Progenitor cell of endocrine pancreas (in vitro differentiated cells): ENCODE measurements around the gene RAD51B. TPM values are rescaled to one million over a fixed set of nuclear protein-coding genes. Genes with fewer than 3 reads are reported as not detected.

Experiments used
- DNase-seq: peaks from one replicate; pipeline ENCODE4 v3.0.0; 2021; ENCODE audit warnings: low spot score; ENCODE audit not compliant: unreplicated experiment
- H3K27ac Mint-ChIP-seq: 2 replicates; pipeline ENCODE4 v1.8.0; 2021; ENCODE audit warnings: mild to moderate bottlenecking, moderate library complexity, mixed read lengths
- H3K27me3 Mint-ChIP-seq: 2 replicates; pipeline ENCODE4 v1.8.0; 2021; ENCODE audit warnings: mixed read lengths
- H3K36me3 Mint-ChIP-seq: 2 replicates; pipeline ENCODE4 v1.8.0; 2022; ENCODE audit warnings: mixed read lengths; ENCODE audit not compliant: insufficient read depth
- H3K4me1 Mint-ChIP-seq: 2 replicates; pipeline ENCODE4 v1.8.0; 2021; ENCODE audit warnings: low read depth, mixed read lengths
- H3K4me3 Mint-ChIP-seq: 2 replicates; pipeline ENCODE4 v1.8.0; 2021; ENCODE audit warnings: low read depth, mild to moderate bottlenecking, moderate library complexity, mixed read lengths
- H3K9me3 Mint-ChIP-seq: 2 replicates; pipeline ENCODE4 v1.8.0; 2021; ENCODE audit warnings: low read depth, mixed read lengths
- total RNA-seq: library from RNA; stranded (reverse); gene quantifications from 2 replicates; pipeline ENCODE4 v1.2.1, GENCODE V29; 2021
- TF ChIP-seq, protein P1 (sequence below): fragments of 200-600 bp; sonication (generic); IDR thresholded peaks from one replicate; pipeline ENCODE4 v1.5.0; 2021; ENCODE audit warnings: antibody characterized with exemption, mild to moderate bottlenecking; ENCODE audit not compliant: unreplicated experiment

Gene RAD51B
- total RNA-seq, 1 donor from 2014 or later = 24.7 TPM

DNA sequence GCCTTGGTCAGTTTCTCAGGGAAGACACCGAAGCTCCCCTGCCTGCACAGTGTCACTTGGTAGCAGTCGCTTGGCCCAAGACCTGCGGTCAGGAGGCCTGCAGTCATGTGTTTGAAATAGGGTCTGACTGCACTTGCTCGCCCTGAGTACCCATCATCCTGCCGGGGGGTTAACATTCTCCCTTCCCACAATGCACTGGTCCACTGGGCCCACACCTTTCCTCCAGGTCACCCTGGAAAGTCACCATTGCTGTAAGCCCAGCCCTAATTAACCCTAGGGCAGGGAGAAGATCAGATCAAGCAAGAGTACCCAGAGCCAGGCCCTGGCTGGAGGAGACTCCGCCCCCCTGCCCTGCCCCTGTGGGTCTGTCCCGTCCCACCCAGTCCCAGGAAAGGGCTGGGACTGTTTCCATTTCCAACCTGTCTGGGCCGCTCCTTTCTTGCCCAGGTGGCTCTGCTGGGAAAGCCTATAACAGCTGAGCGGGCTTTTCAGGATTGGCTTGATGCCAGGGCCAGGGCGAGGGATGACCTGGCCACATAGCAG is 886.2 kb downstream of the RAD51B start:
- Mint-ChIP-seq H3K4me1 (peaks cover 5% of the 10 kb centered on the region), H3K9me3 (peaks cover 5% of the 10 kb centered on the region), H3K36me3 (no peaks in the 10 kb centered on the region), H3K4me3 (no peak overlapping the region), H3K27me3 (peaks cover 4% of the 10 kb centered on the region), H3K27ac (no peak overlapping the region)
- DNase-seq = no peak
- TF ChIP-seq, protein P1, sequence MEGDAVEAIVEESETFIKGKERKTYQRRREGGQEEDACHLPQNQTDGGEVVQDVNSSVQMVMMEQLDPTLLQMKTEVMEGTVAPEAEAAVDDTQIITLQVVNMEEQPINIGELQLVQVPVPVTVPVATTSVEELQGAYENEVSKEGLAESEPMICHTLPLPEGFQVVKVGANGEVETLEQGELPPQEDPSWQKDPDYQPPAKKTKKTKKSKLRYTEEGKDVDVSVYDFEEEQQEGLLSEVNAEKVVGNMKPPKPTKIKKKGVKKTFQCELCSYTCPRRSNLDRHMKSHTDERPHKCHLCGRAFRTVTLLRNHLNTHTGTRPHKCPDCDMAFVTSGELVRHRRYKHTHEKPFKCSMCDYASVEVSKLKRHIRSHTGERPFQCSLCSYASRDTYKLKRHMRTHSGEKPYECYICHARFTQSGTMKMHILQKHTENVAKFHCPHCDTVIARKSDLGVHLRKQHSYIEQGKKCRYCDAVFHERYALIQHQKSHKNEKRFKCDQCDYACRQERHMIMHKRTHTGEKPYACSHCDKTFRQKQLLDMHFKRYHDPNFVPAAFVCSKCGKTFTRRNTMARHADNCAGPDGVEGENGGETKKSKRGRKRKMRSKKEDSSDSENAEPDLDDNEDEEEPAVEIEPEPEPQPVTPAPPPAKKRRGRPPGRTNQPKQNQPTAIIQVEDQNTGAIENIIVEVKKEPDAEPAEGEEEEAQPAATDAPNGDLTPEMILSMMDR = no peak

DNA sequence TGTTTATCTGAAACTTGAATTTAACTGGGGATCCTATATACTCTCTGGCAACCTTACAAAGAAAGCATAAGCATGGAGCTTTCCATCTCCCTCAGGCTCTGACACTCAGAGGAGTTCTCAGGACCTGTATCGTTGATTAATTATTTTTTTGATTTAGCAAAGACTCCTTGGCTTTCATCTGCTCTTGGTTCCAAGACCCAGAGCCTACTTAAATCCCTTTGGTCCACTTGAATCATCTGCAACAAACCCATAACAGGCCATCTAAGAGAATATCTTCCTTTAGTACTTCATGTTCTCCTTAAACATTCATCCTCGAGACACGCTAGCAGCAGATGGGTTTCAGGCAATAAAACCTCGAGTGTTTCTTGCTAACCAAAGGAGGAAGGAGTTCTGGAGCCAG is 887.9 kb downstream of the RAD51B start:
- no peaks in the 10 kb centered on the region for H3K9me3 Mint-ChIP-seq
- peaks cover 6% of the 10 kb centered on the region for H3K4me1 Mint-ChIP-seq
- H3K36me3 Mint-ChIP-seq = no peaks in the 10 kb centered on the region
- no peak overlapping the region for H3K27ac Mint-ChIP-seq
- peaks cover 4% of the 10 kb centered on the region for H3K27me3 Mint-ChIP-seq
- TF ChIP-seq, protein P1 = no peak
- no peak overlapping the region for H3K4me3 Mint-ChIP-seq
- DNase-seq = no peak

DNA sequence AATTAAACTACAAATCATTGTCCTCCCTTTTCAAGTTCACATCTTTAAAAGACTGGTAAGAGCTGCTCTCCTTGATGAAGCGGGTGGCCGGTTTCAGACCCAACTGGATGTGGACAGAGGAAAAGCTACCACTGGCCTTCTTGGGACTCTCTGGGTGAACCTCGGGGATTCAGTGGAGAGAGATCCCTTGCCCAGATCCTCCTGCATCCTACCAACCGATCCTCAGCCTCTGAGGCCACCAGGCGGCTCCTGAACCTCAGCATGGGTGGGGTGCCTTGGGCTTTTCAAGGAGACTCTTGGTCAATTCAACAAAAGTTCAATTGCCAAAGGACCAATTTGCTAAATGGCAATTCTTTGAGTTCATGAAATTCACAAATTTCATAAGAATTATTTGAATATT is 888.8 kb downstream of the RAD51B start:
- no peaks in the 10 kb centered on the region for H3K36me3 Mint-ChIP-seq
- H3K4me3 Mint-ChIP-seq = no peak overlapping the region
- no peaks in the 10 kb centered on the region for H3K9me3 Mint-ChIP-seq
- no peak for DNase-seq
- TF ChIP-seq, protein P1 = no peak
- peaks cover 6% of the 10 kb centered on the region for H3K4me1 Mint-ChIP-seq
- H3K27ac Mint-ChIP-seq = no peak overlapping the region
- H3K27me3 Mint-ChIP-seq = peaks cover 4% of the 10 kb centered on the region

DNA sequence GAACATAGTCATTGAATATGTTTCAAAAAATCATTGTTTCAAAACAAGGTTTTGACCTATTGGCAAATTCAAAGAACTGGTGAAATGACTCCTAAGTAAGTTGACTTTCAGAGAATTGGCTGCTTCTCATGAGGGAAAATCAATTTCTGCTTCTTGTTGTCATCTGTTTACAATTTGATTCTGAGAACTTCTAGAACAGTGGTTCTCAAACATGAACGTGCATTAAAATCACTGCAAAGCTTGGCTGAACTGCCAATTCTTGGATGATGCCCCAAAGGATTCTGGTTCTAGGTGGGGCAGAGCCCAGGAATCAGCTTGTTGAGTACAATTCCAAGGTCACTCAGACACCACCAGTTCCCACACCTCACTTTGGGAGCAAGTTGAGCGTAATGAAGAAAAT is 889.4 kb downstream of the RAD51B start:
- TF ChIP-seq, protein P1 = no peak
- Mint-ChIP-seq H3K27me3 (peaks cover 4% of the 10 kb centered on the region), H3K4me1 (peaks cover 6% of the 10 kb centered on the region), H3K36me3 (no peaks in the 10 kb centered on the region), H3K4me3 (no peak overlapping the region), H3K27ac (no peak overlapping the region), H3K9me3 (no peaks in the 10 kb centered on the region)
- DNase-seq = no peak

DNA sequence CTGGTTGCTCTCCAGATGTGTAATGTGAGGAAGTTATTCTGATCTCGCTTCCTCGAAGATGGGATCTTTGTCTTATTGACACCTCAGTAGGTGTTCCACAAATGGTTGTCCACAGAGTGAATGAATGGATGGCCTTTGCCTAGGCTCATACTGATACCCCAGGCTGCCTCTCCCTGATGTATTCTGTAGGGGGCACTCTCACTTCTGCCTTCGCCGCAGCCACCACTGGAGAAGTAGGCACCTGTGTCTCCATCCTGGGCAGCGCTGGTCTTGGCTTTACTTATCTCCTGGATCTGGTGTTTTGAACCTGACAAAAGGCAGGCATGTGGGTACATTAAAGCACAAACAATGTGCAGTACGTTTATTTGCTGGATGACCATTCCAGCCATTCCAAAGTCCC is 891.2 kb downstream of the RAD51B start:
- no peak for DNase-seq
- peaks cover 4% of the 10 kb centered on the region for H3K27me3 Mint-ChIP-seq
- H3K4me1 Mint-ChIP-seq = peaks cover 8% of the 10 kb centered on the region
- no peak overlapping the region for H3K27ac Mint-ChIP-seq
- TF ChIP-seq, protein P1 = no peak
- H3K9me3 Mint-ChIP-seq = no peaks in the 10 kb centered on the region
- no peaks in the 10 kb centered on the region for H3K36me3 Mint-ChIP-seq
- H3K4me3 Mint-ChIP-seq = no peak overlapping the region
